Measurements from ENCODE around the gene EDAR. TPM values are rescaled to one million over a fixed set of nuclear protein-coding genes. Genes with fewer than 3 reads are reported as not detected.

The EDAR gene
- total RNA-seq, 4 donors from 2014 or later: 0.72 to 7.1 (median 4.2) TPM

GRCh38 chr2:108950369-108951135, 38.5 kb downstream of the EDAR start:
- H3K4me3 ChIP-seq (ENCODE audit: low read depth, poor library complexity, severe bottlenecking): no peak overlapping the region
- intact Hi-C loops (cut with DNase I; ENCODE audit: low total_unique reads): no loop called here
- DNase-seq (ENCODE audit: low spot score in 2 of 2): no peak
- WGBS, 2 donors: 73 to 76% methylated on average over 4 of the region's 4 CpGs
- no peak for TF ChIP-seq POLR2A (IDR thresholded peaks at IDR 0.05)
- TF ChIP-seq CTCF (IDR thresholded peaks at IDR 0.05): no peak

GRCh38 chr2:108949316-108950239, 39.4 kb downstream of the EDAR start:
- TF ChIP-seq POLR2A (IDR thresholded peaks at IDR 0.05) (no peak), CTCF (IDR thresholded peaks at IDR 0.05) (no peak)
- no peak for DNase-seq (ENCODE audit: low spot score in 2 of 2)
- no peak overlapping the region for H3K4me3 ChIP-seq (ENCODE audit: low read depth, poor library complexity, severe bottlenecking)
- WGBS, 2 donors: 55 to 69% methylated on average over 4 of the region's 4 CpGs
- intact Hi-C loops (cut with DNase I; ENCODE audit: low total_unique reads): no loop called here

- intact Hi-C loops (cut with DNase I; ENCODE audit: low total_unique reads): no loop called here
- TF ChIP-seq POLR2A (IDR thresholded peaks at IDR 0.05) (no peak), CTCF (IDR thresholded peaks at IDR 0.05) (no peak)
- DNase-seq (ENCODE audit: low spot score in 2 of 2): no peak
- H3K4me3 ChIP-seq (ENCODE audit: low read depth, poor library complexity, severe bottlenecking): no peak overlapping the region
- WGBS, 2 donors: 88 to 95% methylated on average over 5 of the region's 5 CpGs
Measured at GRCh38 chr2:108947271-108947907, 41.6 kb downstream of the EDAR start.

GRCh38 chr2:108946442-108946841, 42.6 kb downstream of the EDAR start:
- intact Hi-C loops (cut with DNase I; ENCODE audit: low total_unique reads): no loop called here
- no peak for DNase-seq (ENCODE audit: low spot score in 2 of 2)
- 100% methylated on average over 1 of the region's 1 CpG for WGBS, 2 donors
- no peak for TF ChIP-seq POLR2A (IDR thresholded peaks at IDR 0.05)
- no peak overlapping the region for H3K4me3 ChIP-seq (ENCODE audit: low read depth, poor library complexity, severe bottlenecking)

GRCh38 chr2:108945969-108946368, 43.1 kb downstream of the EDAR start:
- WGBS, 2 donors: 33 to 49% methylated on average over 5 of the region's 5 CpGs
- intact Hi-C loops (cut with DNase I; ENCODE audit: low total_unique reads): no loop called here
- no peak for DNase-seq (ENCODE audit: low spot score in 2 of 2)
- no peak overlapping the region for H3K4me3 ChIP-seq (ENCODE audit: low read depth, poor library complexity, severe bottlenecking)
- TF ChIP-seq POLR2A (IDR thresholded peaks at IDR 0.05) (no peak), CTCF (IDR thresholded peaks at IDR 0.05) (no peak)
